GM18870 (cell line): ENCODE results near the gene NDRG4.

ENCODE experiments used
- ATAC-seq: cut with Tn5 transposase; IDR thresholded peaks from one replicate; pipeline ENCODE4 v1.9.1; 2021; ENCODE audit warnings: moderate library complexity; ENCODE audit not compliant: unreplicated experiment

NDRG4 gene

GRCh38 chr16:58499615-58500351 is at the start of gene NDRG4:
Gene NDRG4, plus strand, starts transcription at chr16:58500143. Its CDS starts 106 bp downstream, at chr16:58500249.
- ATAC-seq, result no peak

- no peak for ATAC-seq
These were observed 49.4 kb upstream of the NDRG4 start for GRCh38 chr16:58450590-58450989.

GRCh38 chr16:58451265-58451689 is 48.7 kb upstream of the NDRG4 start:
- no peak for ATAC-seq

- ATAC-seq, result no peak
These were observed 48.0 kb upstream of the NDRG4 start for GRCh38 chr16:58451945-58452401.

GRCh38 chr16:58452640-58453039 is 47.3 kb upstream of the NDRG4 start:
- no peak for ATAC-seq

- no peak for ATAC-seq
These were observed 45.8 kb upstream of the NDRG4 start for GRCh38 chr16:58454178-58454577.

- ATAC-seq, result no peak
These were observed 45.1 kb upstream of the NDRG4 start for GRCh38 chr16:58454856-58455255.

GRCh38 chr16:58455750-58456149 is 44.2 kb upstream of the NDRG4 start:
- no peak for ATAC-seq

- ATAC-seq, result no peak
These were observed 43.8 kb upstream of the NDRG4 start for GRCh38 chr16:58456193-58456592.

- ATAC-seq, result no peak
These were observed 41.2 kb upstream of the NDRG4 start for GRCh38 chr16:58458606-58459343.

- ATAC-seq, result peak; percentile 58
These were observed 40.4 kb upstream of the NDRG4 start for GRCh38 chr16:58459344-58460218.

GRCh38 chr16:58460219-58460610 is 39.7 kb upstream of the NDRG4 start:
- no peak for ATAC-seq

GRCh38 chr16:58461056-58461455 is 38.9 kb upstream of the NDRG4 start:
- no peak for ATAC-seq

GRCh38 chr16:58461640-58462039 is 38.3 kb upstream of the NDRG4 start:
- ATAC-seq, result no peak

GRCh38 chr16:58462089-58462488 is 37.9 kb upstream of the NDRG4 start:
- ATAC-seq, result no peak

- no peak for ATAC-seq
These were observed 37.4 kb upstream of the NDRG4 start for GRCh38 chr16:58462499-58462996.

- no peak for ATAC-seq
These were observed 36.7 kb upstream of the NDRG4 start for GRCh38 chr16:58462997-58463941.

GRCh38 chr16:58464047-58464915 is 35.7 kb upstream of the NDRG4 start:
- ATAC-seq, result no peak
